GM12864 (cell line): Measurements from ENCODE around the gene ALDH2.
"Not testable (repeated sequence)": the region's sequence is repeated elsewhere in the genome, so short reads cannot be mapped to it uniquely, and the experiment has no call there.

Experiments
- DNase-seq: peaks from one replicate; pipeline ENCODE4 v3.0.0-alpha.2; 2011; ENCODE audit warnings: low read depth
- H3K4me3 ChIP-seq: 2 replicates; pipeline ENCODE4 v1.5.1; 2011; ENCODE audit warnings: mild to moderate bottlenecking, low read depth, low read length, control low read depth
- TF ChIP-seq, protein P1 (sequence below): IDR thresholded peaks from 2 replicates; pipeline ENCODE4 v1.5.1; 2011; ENCODE audit warnings: low read depth, mild to moderate bottlenecking, moderate library complexity, low read length, control low read depth, inconsistent platforms; ENCODE audit errors: missing control alignments

The ALDH2 gene

DNA sequence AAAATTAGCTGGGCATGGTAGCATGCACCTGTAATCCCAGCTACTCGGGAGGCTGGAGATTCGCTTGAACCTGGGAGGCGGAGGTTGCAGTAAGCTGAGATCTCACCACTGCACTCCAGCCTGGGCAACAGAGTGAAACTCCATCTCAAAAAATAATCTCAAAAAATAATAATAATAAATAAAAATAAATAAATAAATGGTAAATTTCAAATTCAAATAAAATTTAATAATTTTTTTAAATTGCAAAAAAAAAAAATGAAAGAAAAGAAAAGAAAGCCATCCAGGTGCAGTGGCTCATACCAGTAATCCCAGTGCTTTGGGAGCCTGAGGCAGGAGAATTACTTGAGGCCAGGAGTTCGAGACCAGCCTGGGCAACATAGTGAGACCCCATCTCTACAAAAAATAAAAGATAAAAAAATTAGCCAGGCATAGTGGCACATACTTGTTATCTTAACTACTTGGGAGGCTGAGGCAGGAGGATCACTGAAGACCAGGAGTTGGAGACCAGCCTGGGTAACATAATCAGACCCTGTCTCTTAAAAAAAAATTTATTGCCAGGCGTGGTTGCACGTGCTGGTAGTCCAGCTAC is 36.4 kb downstream of the ALDH2 start:
- H3K4me3 ChIP-seq = no peak overlapping the region
- TF ChIP-seq, protein P1, sequence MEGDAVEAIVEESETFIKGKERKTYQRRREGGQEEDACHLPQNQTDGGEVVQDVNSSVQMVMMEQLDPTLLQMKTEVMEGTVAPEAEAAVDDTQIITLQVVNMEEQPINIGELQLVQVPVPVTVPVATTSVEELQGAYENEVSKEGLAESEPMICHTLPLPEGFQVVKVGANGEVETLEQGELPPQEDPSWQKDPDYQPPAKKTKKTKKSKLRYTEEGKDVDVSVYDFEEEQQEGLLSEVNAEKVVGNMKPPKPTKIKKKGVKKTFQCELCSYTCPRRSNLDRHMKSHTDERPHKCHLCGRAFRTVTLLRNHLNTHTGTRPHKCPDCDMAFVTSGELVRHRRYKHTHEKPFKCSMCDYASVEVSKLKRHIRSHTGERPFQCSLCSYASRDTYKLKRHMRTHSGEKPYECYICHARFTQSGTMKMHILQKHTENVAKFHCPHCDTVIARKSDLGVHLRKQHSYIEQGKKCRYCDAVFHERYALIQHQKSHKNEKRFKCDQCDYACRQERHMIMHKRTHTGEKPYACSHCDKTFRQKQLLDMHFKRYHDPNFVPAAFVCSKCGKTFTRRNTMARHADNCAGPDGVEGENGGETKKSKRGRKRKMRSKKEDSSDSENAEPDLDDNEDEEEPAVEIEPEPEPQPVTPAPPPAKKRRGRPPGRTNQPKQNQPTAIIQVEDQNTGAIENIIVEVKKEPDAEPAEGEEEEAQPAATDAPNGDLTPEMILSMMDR = no peak
- DNase-seq = no peak

DNA sequence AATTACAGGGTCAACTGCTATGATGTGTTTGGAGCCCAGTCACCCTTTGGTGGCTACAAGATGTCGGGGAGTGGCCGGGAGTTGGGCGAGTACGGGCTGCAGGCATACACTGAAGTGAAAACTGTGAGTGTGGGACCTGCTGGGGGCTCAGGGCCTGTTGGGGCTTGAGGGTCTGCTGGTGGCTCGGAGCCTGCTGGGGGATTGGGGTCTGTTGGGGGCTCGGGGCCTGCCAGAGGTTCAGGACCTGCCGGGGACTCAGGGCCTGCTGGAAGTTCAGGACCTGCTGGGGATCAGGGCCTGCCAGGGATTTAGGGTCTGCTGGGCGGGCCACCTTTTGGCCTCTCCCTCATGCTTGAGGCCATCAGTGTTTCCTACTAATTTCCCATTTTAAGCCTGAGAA is 37.1 kb downstream of the ALDH2 start:
- TF ChIP-seq, protein P1 = no peak

DNA sequence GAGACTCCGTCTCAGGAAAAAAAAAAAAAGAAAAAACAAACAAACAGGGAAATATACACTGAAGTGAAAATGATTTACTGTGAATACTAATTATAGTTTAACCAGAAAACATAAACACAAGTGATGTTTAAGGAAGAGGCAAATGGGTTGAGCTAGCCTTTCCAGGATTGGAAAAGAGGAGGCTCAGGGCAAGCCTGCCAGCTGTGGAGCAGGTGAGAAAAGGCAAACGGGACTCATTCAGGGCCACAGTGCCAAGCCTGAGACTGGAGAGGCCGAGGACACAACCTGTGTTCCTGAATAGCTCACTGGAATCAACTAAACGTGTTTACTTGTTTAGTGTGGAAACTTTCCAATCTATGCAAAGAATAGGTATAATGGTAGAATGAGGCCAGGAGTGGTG is 39.6 kb downstream of the ALDH2 start:
- TF ChIP-seq, protein P1 = no peak
- no peak overlapping the region for H3K4me3 ChIP-seq
- DNase-seq = no peak

More for the DNA sequence above, 37.1 kb downstream of the ALDH2 start:
- DNase-seq = no peak
- H3K4me3 ChIP-seq = no peak overlapping the region

DNA sequence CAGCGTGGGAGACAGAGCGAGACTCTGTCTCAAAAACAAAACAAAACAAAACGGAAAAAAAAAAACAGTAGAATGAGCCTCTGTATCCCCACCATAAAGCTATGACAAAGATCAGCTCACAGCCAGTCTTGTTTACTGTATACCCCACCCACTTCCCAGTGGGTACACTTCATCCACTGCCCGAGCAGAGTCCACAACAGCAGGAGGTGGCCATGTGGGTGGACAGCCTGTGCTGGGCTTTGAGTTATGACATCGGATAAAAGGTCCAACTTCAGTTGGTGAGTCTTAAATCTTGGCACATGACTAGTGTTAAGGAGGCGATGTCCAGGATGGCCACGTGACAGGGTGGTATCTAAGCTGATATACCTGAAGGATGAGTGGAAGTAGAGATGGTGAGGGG is 40.5 kb downstream of the ALDH2 start:
- TF ChIP-seq, protein P1 = no peak
- DNase-seq = no peak
- no peak overlapping the region for H3K4me3 ChIP-seq

DNA sequence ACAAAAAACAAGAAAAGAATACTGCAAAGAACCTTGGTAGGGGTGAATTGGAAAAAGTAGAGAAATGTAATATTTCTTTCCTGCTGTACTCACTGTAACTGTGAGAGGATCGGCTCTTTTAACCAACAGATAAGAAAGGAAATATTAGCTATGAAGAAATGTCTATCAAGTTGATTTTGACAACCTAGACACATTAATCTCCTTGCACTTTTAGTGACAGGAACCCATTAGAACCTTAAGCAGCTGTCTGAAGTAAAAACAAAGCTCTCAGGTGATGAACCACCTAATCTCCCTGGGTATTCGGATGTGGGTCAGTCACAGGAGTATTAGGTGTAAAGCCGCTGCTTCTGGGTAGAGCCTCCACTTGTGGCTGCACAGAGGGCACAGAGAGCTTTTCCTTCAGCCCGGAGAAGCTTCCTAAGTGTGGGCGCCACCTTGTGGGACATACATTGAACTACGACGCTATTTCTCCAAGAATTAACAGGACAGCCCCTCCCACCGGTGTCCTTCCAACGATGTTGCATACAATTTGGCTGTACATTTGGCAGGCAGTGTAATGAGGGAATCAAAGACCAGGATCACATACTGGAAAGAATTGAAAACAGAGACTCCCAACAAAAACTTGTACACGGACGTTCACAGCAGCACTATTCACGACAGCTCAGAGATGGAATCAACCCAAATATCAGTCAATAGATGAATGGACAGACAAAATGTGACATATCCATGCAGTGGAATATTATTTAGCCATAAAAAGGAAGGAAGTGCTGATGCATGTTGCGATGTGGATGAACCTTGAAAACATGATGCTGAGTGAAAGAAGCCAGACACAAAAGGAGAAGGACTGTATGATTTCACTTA is 46.4 kb downstream of the ALDH2 start:
- TF ChIP-seq, protein P1 = peak; percentile 88
- no peak overlapping the region for H3K4me3 ChIP-seq
- DNase-seq = peak; percentile 64

DNA sequence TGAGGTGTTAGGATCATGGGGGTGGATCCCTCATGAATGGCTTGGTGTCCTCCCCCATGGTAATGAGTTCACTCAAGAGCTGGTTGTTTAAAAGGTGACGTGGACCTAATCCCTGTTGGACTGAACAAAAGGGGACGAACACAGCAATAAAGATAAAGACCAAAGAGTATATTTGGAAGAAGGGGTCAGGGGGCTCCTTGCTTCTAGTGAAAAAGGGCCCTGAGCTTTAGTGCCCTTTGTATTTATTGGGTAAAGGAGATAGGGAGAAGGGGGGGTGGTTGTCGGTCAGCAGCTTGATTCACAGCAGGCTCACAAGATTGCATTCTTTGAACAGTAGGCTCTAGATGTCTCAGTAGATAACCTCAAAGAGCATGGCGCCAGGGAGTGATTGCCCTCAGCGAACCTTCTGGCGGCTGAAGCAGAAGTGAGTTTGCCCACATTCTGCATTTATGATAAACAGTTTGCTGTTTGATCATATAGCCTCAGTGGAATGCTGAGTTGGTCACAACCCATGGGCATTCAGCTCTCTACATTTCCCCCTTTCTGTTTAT is 49.4 kb downstream of the ALDH2 start:
- DNase-seq = no peak
- H3K4me3 ChIP-seq = no peak overlapping the region
- TF ChIP-seq, protein P1 = no peak

DNA sequence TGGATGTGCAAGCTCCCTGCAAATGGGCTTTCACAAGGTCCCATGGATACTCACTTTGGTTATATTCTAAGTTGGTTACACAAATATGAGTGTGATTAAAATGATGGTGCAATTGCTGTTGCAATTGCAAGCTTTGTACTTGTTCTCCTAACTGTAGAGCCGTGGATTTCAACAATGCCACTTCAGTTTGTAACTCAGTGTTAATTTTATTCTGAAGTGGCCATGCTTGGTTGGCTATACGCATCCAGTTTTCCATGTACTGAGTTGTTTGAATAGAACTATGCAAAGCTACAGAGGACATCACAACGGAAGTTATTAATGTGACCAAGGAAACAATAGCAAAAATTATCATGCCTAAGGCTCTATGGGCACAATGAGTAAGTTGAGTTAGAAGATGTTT is 50.2 kb downstream of the ALDH2 start:
- H3K4me3 ChIP-seq, DNase-seq: not testable (repeated sequence)
